ENCODE results near the gene THAP9. TPM values are rescaled to one million over a fixed set of nuclear protein-coding genes. Genes with fewer than 3 reads are reported as not detected.

Gene THAP9
- total RNA-seq, 1 experiment from 2014 or later, result 3.2 TPM

- ChIA-PET CTCF (no interaction called here), POLR2A (ENCODE audit: unreplicated experiment) (no interaction called here)
- H3K4me1 ChIP-seq (ENCODE audit: insufficient read depth, low read length), result peaks cover 24% of the 10 kb centered on the region
- no peaks in the 10 kb centered on the region for H3K9me2 ChIP-seq (replicated peaks; ENCODE audit: low read length)
- H3K79me2 ChIP-seq (ENCODE audit: low read length), result peaks cover 94% of the 10 kb centered on the region
- no peak for DNase-seq
- H4K20me1 ChIP-seq (ENCODE audit: low read length), result peaks cover 42% of the 10 kb centered on the region
- no peaks in the 10 kb centered on the region for H3K9me3 ChIP-seq (ENCODE audit: low read length)
- no peaks in the 10 kb centered on the region for H3F3A ChIP-seq (ENCODE audit: low read length, unreplicated experiment)
- H3K4me2 ChIP-seq (ENCODE audit: low read length), result no peak overlapping the region
- no peak overlapping the region for H3K4me3 ChIP-seq (ENCODE audit: low read length)
- H3K36me3 ChIP-seq (ENCODE audit: low read depth, low read length), result no peaks in the 10 kb centered on the region; the same call in 1 of the 2 replicates
- intact Hi-C loops (cut with micrococcal nuclease), result no loop called here
- H3K27me3 ChIP-seq (ENCODE audit: low read length), result no peaks in the 10 kb centered on the region
- TF ChIP-seq CTCF (conservative IDR thresholded peaks at IDR 0.05; ENCODE audit: low read depth, low read length) (no peak), EZH2 (IDR thresholded peaks at IDR 0.05; ENCODE audit: low read length, unreplicated experiment) (no peak), EZH2phosphoT487 (IDR thresholded peaks at IDR 0.05; ENCODE audit: borderline replicate concordance, low read length) (no peak)
- no peak overlapping the region for H2AFZ ChIP-seq (ENCODE audit: low read length)
- no TSS peak for BruUV-seq (replicated peaks)
- ATAC-seq, result no peak
- H3K9ac ChIP-seq (ENCODE audit: low read length), result no peak overlapping the region
- no peak overlapping the region for H3K27ac ChIP-seq (ENCODE audit: low read length)
Measured at GRCh38 chr4:82886147-82886942, 14.2 kb upstream of the THAP9 start.

GRCh38 chr4:82889287-82889686 lies 11.2 kb upstream of the THAP9 start:
- peak overlapping the region; percentile 100 for H3K4me3 ChIP-seq (ENCODE audit: low read length)
- peaks cover 10% of the 10 kb centered on the region; the same call in 1 of the 2 replicates for H3K36me3 ChIP-seq (ENCODE audit: low read depth, low read length)
- H2AFZ ChIP-seq (ENCODE audit: low read length), result no peak overlapping the region
- H3K4me2 ChIP-seq (ENCODE audit: low read length), result peak overlapping the region; percentile 88
- peak overlapping the region; percentile 100 for H3K9ac ChIP-seq (ENCODE audit: low read length)
- H3K27me3 ChIP-seq (ENCODE audit: low read length), result no peaks in the 10 kb centered on the region
- TF ChIP-seq EZH2phosphoT487 (IDR thresholded peaks at IDR 0.05; ENCODE audit: borderline replicate concordance, low read length) (no peak), CTCF (conservative IDR thresholded peaks at IDR 0.05; ENCODE audit: low read depth, low read length) (no peak), EZH2 (IDR thresholded peaks at IDR 0.05; ENCODE audit: low read length, unreplicated experiment) (no peak)
- peaks cover 76% of the 10 kb centered on the region for H3K79me2 ChIP-seq (ENCODE audit: low read length)
- no peaks in the 10 kb centered on the region for H3K9me3 ChIP-seq (ENCODE audit: low read length)
- H3K4me1 ChIP-seq (ENCODE audit: insufficient read depth, low read length), result peaks cover 31% of the 10 kb centered on the region
- intact Hi-C loops (cut with micrococcal nuclease), result no loop called here
- ATAC-seq (no peak), DNase-seq (no peak)
- no peaks in the 10 kb centered on the region for H3K9me2 ChIP-seq (replicated peaks; ENCODE audit: low read length)
- peaks cover 41% of the 10 kb centered on the region for H4K20me1 ChIP-seq (ENCODE audit: low read length)
- H3K27ac ChIP-seq (ENCODE audit: low read length), result no peak overlapping the region
- H3F3A ChIP-seq (ENCODE audit: low read length, unreplicated experiment), result no peaks in the 10 kb centered on the region
- CTCF ChIA-PET, result no interaction called here
- BruUV-seq (replicated peaks), result no TSS peak
- POLR2A ChIA-PET (ENCODE audit: unreplicated experiment), result interaction anchor here (0.6 kb wide), 1 partner anchor 367 kb away, joined by 3 read pairs; no protein-coding TSS in a partner anchor

- peaks cover 72% of the 10 kb centered on the region for H3K79me2 ChIP-seq (ENCODE audit: low read length)
- H2AFZ ChIP-seq (ENCODE audit: low read length), result peak overlapping the region; percentile 64; the same call in 1 of the 2 replicates
- TF ChIP-seq EZH2phosphoT487 (IDR thresholded peaks at IDR 0.05; ENCODE audit: borderline replicate concordance, low read length) (no peak), EZH2 (IDR thresholded peaks at IDR 0.05; ENCODE audit: low read length, unreplicated experiment) (no peak), CTCF (conservative IDR thresholded peaks at IDR 0.05; ENCODE audit: low read depth, low read length) (no peak)
- H3K27ac ChIP-seq (ENCODE audit: low read length), result peak overlapping the region; percentile 96
- no peaks in the 10 kb centered on the region for H3K9me2 ChIP-seq (replicated peaks; ENCODE audit: low read length)
- intact Hi-C loops (cut with micrococcal nuclease), result no loop called here
- H3K4me3 ChIP-seq (ENCODE audit: low read length), result peak overlapping the region; percentile 100
- H3F3A ChIP-seq (ENCODE audit: low read length, unreplicated experiment), result no peaks in the 10 kb centered on the region
- ATAC-seq (no peak), DNase-seq (peak; percentile 6)
- ChIA-PET POLR2A (ENCODE audit: unreplicated experiment) (interaction anchor here (0.6 kb wide), 2 partner anchors 394 to 466 kb away, joined by 3 to 13 read pairs; partner anchors contain the start of gene COQ2), CTCF (no interaction called here)
- peaks cover 33% of the 10 kb centered on the region for H4K20me1 ChIP-seq (ENCODE audit: low read length)
- peak overlapping the region; percentile 100 for H3K9ac ChIP-seq (ENCODE audit: low read length)
- H3K4me2 ChIP-seq (ENCODE audit: low read length), result peak overlapping the region; percentile 88
- TSS peak; percentile 59 for BruUV-seq (replicated peaks)
- H3K4me1 ChIP-seq (ENCODE audit: insufficient read depth, low read length), result peaks cover 31% of the 10 kb centered on the region
- H3K9me3 ChIP-seq (ENCODE audit: low read length), result no peaks in the 10 kb centered on the region
- H3K27me3 ChIP-seq (ENCODE audit: low read length), result no peaks in the 10 kb centered on the region
- peaks cover 20% of the 10 kb centered on the region; the same call in 1 of the 2 replicates for H3K36me3 ChIP-seq (ENCODE audit: low read depth, low read length)
Measured at GRCh38 chr4:82890528-82890900, 10.0 kb upstream of the THAP9 start.

Data from PC-3 (cell line).